GM23338 (cell line): ENCODE data around the gene SKP2.

Source experiments
- CREB1 ChIP-seq: fragments of 250-450 bp; sonication (Bioruptor Pico); IDR thresholded peaks from 2 replicates; pipeline ENCODE4 v1.5.0; 2020; ENCODE audit warnings: low read depth, mild to moderate bottlenecking, moderate library complexity
- EZH2 ChIP-seq: fragments of 200-600 bp; sonication (generic); IDR thresholded peaks from one replicate; pipeline ENCODE4 v1.8.0; 2017; ENCODE audit warnings: antibody characterized with exemption, mild to moderate bottlenecking, low read depth; ENCODE audit not compliant: unreplicated experiment
- EZH2phosphoT487 ChIP-seq: fragments of 200-600 bp; sonication (generic); IDR thresholded peaks from one replicate; pipeline ENCODE4 v1.8.1; 2018; ENCODE audit warnings: antibody characterized with exemption; ENCODE audit not compliant: unreplicated experiment
- POLR2AphosphoS5 ChIP-seq: IDR thresholded peaks from 2 replicates; pipeline ENCODE4 v1.6.1; 2016; ENCODE audit warnings: antibody characterized with exemption, low read depth
- STAT1 ChIP-seq: IDR thresholded peaks from one replicate; pipeline ENCODE4 v1.6.1; 2016; ENCODE audit warnings: antibody characterized with exemption; ENCODE audit not compliant: unreplicated experiment
- ZNF114 ChIP-seq: fragments of 250-450 bp; sonication (Bioruptor Pico); IDR thresholded peaks from 2 replicates; pipeline ENCODE4 v1.5.0; 2020; ENCODE audit warnings: mild to moderate bottlenecking, moderate library complexity
- ZNF331 ChIP-seq: fragments of 250-450 bp; sonication (Bioruptor Pico); IDR thresholded peaks from 2 replicates; pipeline ENCODE4 v1.5.0; 2020; ENCODE audit warnings: low read depth, mild to moderate bottlenecking, moderate library complexity
- TF ChIP-seq, protein P1 (sequence below): IDR thresholded peaks from one replicate; pipeline ENCODE4 v1.6.1; 2018; ENCODE audit warnings: antibody characterized with exemption; ENCODE audit not compliant: unreplicated experiment
- TF ChIP-seq, protein P2 (sequence below), 2 experiments: fragments of 200-600 bp in 1 of 2; sonication (generic) in 1 of 2; conservative IDR thresholded peaks; 2 replicates each; pipeline versions ENCODE4 v1.5.1 to v1.6.1; 2016 to 2017; ENCODE audit warnings: antibody characterized with exemption in 2 of 2, low read depth in 2 of 2, mild to moderate bottlenecking in 2 of 2, moderate library complexity in 1 of 2

DNA sequence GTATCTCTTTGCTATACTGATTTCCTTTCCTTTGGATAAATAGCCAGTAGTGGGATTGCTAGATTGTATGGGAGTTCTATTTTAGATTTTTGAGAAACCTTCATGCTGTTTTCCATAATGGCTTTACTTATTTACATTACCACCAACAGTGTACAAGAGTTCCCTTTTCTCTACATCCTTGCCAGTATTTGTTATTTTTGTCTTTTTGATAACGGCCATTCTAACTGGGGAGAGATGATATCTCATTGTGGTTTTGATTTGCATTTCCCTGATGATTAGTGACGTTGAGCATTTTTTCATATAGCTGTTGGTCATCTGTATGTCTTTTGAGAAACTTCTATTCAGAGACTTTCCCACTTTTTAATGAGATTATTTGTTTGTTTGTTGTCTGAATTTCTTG, 64.0 kb downstream of the SKP2 start:
- TF ChIP-seq, protein P1, sequence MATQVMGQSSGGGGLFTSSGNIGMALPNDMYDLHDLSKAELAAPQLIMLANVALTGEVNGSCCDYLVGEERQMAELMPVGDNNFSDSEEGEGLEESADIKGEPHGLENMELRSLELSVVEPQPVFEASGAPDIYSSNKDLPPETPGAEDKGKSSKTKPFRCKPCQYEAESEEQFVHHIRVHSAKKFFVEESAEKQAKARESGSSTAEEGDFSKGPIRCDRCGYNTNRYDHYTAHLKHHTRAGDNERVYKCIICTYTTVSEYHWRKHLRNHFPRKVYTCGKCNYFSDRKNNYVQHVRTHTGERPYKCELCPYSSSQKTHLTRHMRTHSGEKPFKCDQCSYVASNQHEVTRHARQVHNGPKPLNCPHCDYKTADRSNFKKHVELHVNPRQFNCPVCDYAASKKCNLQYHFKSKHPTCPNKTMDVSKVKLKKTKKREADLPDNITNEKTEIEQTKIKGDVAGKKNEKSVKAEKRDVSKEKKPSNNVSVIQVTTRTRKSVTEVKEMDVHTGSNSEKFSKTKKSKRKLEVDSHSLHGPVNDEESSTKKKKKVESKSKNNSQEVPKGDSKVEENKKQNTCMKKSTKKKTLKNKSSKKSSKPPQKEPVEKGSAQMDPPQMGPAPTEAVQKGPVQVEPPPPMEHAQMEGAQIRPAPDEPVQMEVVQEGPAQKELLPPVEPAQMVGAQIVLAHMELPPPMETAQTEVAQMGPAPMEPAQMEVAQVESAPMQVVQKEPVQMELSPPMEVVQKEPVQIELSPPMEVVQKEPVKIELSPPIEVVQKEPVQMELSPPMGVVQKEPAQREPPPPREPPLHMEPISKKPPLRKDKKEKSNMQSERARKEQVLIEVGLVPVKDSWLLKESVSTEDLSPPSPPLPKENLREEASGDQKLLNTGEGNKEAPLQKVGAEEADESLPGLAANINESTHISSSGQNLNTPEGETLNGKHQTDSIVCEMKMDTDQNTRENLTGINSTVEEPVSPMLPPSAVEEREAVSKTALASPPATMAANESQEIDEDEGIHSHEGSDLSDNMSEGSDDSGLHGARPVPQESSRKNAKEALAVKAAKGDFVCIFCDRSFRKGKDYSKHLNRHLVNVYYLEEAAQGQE: no peak
- TF ChIP-seq, protein P2, sequence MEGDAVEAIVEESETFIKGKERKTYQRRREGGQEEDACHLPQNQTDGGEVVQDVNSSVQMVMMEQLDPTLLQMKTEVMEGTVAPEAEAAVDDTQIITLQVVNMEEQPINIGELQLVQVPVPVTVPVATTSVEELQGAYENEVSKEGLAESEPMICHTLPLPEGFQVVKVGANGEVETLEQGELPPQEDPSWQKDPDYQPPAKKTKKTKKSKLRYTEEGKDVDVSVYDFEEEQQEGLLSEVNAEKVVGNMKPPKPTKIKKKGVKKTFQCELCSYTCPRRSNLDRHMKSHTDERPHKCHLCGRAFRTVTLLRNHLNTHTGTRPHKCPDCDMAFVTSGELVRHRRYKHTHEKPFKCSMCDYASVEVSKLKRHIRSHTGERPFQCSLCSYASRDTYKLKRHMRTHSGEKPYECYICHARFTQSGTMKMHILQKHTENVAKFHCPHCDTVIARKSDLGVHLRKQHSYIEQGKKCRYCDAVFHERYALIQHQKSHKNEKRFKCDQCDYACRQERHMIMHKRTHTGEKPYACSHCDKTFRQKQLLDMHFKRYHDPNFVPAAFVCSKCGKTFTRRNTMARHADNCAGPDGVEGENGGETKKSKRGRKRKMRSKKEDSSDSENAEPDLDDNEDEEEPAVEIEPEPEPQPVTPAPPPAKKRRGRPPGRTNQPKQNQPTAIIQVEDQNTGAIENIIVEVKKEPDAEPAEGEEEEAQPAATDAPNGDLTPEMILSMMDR (conservative IDR thresholded peaks at IDR 0.05; ENCODE audit: low read depth in 2 of 2): no peak
- TF ChIP-seq CREB1 (CRISPR knock-in tag): no peak
- TF ChIP-seq ZNF331: no peak
- no peak for TF ChIP-seq ZNF114 (CRISPR knock-in tag)
- no peak for TF ChIP-seq EZH2
- no peak for TF ChIP-seq POLR2AphosphoS5
- no peak for TF ChIP-seq STAT1
- TF ChIP-seq EZH2phosphoT487: no peak
